Stimulated activated CD8-positive, alpha-beta memory T cell treated with anti-CD3 and anti-CD28 coated beads, Interleukin-2, amount 100 ng/mL, for 48 hours (primary cell): ENCODE results near the gene TBX1.

Source experiments
- DNase-seq, 2 donors: peaks; one replicate each; pipeline ENCODE4 v3.0.0-alpha.2; 2020; ENCODE audit warnings: low read depth in 2 of 2

Gene TBX1

DNA sequence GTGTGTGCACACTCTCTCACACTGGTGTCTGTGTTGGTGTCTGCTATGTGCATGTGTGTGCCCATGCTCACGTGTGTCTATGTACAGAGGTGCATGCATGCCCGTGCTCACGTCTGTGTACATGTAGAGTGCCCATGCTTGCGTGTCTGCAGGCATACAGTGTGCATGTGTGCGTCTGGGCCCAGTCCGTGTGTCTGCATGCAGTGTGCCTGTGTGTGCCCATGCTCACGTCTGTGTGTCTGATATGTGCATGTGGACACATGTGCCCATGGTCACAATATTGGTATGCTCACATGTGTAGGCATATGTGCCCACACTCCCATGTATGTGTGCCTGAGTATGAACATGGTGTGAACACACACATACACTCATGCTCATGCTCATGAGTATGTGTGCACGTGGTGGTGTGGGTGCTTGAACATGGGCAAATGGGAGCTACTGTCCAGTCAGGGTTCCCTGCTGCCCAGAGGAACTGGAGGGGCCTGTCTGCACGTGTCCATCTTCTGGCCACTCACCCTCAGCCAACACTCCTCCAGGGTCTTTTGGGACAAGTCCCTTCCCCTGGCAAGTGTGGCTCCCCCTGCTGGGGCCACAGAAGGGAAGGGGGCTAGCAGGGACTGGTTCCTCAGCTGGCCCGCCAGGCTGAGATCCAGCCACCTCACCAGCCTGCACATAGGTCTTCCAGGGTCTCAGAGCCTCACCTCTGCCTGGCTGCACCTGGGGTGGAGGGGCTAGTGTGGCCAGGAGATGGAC, 7.3 kb upstream of the TBX1 start:
- DNase-seq, result no peak

DNA sequence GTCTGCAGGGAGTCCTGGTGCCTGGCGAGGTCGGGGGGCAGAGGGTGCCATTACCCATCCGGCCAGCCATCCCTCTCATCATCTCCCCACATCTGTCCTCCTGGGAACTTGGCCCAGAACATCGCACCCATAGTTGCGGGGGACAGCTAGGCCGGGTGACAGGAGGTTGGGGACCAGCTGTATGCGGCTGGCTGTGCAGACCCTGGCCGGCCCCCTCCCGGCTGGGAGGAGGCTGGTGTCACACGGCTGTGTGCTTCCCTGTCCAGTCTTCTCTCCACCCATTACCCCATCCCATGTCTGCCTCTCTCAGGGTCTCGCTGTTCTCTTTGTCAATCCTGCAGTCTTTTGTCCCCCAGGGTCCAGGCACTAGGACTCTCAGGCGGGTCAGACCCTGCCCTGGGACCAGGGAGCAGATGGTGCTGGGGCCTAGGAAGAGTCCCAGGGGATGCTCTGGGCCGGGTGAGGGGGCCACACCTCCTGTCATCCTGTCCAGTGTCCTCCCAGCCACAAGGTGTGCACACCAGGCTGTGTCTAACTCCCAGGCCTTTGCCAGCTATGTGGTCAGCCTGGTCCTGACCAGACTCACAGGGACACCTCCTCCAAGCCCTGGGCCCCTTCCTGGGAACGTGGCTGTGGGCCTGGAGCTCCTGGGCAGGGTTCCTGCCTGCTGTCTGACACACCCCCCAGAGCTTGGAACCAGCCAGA, 6.4 kb upstream of the TBX1 start:
- no peak for DNase-seq

DNA sequence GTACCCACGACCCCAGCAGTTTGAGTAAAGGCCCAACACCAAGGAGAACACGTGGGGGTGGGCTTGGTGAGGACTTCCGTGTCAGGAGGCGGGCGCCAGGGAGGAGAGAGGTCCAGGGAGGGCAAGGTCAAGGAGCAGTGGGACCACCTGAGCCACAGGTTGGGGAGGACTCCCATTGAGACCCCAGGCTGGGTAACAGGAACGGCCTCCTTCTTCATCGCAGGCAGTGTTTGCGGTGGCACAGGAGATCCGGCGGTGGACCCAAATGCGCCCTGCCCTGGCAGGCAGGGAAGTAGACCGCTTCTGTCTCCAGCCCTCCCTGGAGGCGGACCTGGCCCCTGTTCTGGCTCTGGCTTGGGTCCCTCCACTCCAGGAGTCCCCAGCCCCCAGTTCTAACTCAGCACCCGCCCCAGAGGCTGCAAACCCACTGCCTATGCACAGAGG, 5.9 kb upstream of the TBX1 start:
- no peak for DNase-seq

DNA sequence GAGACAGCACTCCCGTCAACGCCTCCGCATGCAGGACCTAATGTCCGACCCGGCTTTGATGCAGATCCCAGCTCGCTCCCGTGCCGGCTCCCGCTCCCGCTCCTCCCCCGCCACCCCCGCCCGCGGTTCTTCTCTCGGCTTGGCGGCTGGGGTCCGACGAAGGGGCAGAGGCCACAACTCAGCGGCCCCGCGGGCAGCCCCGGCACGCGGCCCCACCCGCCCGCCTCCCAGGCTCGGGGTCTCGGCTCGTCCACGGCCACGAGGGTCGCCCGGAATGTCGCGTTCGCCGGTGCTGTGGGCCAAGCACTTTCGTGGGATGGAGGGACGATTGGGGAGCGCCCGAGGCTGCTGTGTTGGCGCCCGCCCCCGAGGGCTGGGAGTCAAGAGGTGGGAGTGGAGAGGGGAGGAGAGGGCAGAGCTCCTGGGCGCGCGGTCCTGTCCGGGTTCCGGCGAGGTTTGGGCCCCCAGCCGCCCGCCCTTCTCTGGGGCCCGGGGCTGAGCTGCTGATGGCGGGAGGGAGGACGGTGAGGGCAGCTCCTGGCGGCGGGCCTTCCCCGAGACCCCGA, 5.3 kb upstream of the TBX1 start:
- no peak for DNase-seq

DNA sequence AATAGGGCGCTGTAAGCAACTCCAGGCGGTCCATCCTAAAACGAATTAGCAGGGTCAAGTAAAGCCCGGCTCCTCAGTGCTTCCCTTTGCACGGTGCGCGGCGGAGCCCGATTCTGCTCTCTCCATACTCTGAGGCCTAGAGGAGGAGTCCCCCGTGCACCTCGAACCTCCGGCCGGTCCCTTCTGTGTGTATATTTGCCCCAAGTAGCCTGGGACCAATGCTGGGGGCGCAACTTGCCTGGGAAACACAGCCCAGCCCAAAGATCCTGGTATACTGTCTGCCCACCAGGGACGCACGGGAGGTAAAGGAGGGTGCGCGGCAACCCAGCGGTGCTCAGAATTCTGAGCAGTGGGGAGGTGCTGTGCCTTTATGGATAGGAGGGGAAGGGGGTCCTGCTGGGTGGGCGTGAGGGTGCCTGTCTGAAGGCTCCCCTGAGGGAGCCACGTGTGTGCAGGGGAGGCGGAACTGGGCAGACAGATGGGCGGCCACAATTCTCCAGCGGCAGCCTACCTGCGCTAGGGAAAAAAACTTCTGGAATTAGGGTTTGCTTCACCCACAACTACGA, 4.8 kb upstream of the TBX1 start:
- DNase-seq, result no peak

DNA sequence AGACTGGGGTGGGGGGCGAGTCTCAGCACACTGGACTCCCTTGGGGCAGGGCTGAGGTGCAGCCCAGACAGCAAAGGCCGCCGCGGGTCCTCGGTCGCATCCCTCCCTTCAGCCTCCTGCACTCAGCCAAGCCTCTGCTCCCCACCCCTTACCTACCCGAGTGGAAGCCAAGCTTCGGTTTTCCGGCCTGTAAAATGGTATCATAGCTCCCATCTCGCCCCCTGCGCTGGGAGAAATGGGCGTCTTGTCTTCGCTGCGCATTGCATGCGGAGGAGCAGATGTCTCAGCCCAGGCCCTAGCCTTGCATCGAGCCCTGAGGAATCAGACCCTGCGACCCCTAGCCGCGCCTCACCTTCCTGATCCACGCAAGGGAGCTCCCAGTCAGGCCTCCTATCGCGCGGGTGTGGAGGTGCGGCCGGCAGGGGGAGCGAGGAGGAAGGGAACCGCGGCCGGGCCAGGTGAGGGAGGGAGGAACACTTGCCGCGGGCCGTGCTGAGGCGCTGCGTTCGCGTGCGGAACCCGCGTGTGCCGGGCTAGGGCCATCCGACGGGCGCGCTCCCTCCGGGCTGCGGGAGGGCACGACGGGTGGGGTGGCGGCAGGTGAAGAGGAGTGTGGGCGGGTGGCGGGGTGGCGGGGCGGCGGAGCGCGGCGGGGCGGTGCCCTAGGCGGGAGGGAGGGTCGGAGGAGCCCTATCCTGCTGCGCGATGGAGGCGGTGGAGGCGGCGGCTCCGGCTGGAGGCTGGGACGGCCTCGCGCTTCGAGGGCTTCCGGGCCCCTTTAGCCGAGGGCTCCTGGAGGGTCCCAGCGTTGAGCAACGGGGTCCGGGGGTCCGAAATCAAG, 4.1 kb upstream of the TBX1 start:
- DNase-seq, result peak; percentile 37 to 40

DNA sequence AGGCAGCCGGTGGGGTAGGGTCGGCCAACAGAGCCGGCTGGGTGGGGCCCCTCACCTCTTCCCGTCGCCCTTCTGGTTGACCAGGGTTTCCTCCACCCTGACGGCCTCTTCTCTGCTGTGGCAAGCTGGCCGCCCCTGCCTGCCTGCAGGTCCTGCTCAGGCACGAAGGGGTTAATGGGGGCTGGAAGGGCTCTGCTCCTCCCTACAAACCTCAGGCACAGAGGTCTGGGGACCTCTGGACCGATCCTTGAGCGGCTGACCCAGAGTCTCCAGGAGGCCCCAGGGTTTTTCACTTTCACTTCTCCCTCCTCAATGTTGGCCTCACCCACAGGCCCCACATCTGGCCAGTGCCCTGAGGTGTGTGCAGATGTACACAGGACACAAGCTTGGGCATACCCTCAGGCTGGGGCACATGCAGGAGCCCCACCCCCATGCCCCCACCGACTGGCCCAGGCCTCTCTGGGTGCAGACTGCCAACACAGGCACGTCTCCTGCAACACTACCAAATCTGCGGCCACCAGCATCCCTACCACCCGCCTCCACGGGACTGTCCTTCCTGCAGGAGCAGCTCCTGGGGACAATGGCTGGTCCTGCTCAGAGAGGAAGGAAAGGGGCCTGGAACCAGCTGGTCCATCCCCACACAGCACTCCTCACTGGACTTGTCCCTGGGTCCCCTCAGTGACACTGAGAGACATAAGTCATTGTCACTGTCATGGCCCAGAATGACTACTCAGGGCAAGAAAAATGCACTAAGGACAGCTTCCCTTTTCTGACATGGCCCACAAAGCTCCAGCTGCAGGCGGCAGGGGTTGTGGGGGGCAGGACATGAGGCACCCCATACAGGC, 3.2 kb upstream of the TBX1 start:
- no peak for DNase-seq

DNA sequence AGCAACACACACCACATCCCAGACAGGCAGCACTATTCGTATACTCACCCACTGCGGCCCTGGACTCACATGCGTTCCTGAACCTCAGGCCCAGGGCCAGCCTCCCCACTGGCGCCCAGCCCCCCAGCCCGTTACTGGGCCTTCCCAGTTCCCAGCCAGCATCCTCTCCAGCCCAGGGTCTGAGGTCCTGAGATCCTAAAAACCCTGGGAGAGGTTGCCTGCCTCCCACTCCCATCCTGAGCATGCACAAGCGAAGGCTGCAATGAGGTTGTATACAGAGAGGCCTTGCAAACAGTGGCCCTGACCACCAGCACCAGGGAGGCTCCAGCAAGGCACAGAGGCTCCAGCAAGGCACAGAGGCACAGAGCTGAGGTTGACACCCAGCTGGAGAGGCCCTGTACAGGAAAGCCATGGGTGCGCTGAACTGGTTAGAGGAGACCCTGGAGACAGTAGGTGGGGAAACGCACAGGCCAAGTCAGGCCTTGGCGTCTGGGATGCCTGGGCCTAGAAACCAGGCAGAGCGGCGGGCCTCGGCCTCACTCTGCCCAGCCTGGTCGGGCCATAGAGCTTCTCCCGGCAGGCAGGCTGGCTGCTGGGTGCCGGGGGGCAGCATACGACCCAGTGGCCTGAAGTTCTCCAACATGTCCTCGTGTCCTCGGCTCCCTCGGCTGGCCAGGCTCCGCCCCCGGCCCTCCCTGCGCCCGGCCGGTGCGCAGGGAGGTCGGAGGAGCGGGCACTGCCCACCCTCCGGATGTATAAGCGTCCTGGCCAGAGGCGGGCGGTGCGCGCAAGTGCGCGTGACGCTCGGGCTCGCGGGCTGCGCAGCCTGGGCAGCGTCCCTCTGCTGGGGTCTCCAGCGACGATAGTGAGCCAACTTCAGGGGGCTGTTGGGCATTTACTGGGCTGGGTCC, 2.3 kb upstream of the TBX1 start:
- DNase-seq, result no peak

DNA sequence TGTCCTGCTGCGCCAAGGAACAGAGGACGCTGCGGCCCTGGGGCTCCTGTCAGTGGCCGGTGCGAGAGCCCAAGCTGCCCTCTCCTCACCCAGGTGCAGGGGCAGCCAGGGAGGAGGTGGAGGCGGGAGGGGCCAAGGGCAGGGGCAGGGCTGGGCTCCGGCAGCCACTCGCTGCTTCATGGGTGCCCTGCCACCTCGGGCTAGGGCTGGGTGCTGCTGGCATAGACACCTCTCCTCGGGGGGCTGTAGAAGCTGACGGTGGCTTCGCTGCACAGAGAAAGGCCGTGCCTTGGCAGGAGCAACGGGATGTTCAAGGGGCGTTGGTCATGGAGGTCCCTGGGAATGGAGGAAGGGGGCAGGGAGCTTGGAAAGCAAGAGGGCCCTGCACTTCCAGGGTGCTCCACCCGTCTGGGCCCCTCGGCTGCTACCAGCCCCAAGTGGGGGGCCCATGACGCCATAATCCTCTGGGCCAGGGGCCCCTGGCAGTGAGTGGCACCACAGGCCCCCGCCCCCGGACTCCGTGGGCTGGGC, 1.6 kb upstream of the TBX1 start:
- DNase-seq, result no peak

DNA sequence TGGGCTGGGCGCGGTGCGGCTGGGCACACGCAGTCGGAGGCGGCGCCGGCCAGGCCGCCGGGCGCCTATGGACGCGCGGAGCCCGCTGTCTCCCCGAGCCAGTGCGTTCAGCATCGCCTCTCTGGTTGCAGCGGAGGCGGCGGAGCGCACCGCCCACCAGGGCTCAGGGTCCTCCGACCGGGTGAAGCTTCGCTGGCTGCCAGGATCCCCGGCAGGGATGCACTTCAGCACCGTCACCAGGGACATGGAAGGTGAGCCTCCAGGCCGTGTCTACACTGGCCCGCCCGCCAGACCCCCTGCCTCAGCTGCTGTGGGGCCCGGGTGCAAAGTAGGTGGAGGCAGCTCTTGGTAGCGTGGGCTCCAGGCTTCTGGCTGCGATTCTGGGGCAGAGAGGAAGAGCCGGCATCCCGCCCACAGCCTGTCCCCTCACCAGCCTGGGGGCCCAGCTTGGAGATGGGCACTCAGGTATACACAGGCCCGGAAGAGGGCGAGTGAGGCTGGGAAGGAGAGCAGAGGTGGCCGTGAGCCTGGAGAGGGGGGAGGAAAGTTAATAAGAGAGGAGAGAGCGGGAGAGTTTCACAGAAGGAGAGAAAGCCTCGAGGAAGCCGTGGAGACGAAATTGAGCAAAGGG, 1.0 kb upstream of the TBX1 start:
- DNase-seq, result no peak

DNA sequence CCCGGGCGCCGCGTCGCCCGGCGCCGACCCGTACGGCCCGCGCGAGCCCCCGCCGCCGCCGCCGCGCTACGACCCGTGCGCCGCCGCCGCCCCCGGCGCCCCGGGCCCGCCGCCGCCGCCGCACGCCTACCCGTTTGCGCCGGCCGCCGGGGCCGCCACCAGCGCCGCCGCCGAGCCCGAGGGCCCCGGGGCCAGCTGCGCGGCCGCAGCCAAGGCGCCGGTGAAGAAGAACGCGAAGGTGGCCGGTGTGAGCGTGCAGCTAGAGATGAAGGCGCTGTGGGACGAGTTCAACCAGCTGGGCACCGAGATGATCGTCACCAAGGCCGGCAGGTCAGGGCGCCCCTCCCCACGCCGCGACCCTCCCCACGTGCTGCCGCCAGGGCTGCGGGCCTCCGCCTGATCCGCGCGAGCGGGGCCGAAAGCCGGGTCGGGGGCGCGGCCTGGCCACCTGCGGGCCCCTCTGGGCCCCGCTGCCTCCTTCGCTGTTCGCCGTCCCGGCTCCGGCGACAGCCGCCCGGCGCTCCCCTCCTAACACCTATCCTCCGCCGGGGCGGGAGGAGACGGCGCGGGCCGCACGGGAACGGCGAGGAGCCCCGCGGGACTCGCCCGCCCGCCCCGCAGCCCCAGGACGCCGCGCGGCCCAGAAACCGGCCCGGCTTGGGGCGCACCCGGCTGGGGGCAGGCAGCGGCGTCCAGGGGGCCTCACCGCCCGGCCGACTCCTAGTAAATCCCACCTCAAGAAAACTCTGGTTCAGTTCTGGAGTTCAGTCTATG, 560 bp downstream of the TBX1 start:
- DNase-seq, result no peak

DNA sequence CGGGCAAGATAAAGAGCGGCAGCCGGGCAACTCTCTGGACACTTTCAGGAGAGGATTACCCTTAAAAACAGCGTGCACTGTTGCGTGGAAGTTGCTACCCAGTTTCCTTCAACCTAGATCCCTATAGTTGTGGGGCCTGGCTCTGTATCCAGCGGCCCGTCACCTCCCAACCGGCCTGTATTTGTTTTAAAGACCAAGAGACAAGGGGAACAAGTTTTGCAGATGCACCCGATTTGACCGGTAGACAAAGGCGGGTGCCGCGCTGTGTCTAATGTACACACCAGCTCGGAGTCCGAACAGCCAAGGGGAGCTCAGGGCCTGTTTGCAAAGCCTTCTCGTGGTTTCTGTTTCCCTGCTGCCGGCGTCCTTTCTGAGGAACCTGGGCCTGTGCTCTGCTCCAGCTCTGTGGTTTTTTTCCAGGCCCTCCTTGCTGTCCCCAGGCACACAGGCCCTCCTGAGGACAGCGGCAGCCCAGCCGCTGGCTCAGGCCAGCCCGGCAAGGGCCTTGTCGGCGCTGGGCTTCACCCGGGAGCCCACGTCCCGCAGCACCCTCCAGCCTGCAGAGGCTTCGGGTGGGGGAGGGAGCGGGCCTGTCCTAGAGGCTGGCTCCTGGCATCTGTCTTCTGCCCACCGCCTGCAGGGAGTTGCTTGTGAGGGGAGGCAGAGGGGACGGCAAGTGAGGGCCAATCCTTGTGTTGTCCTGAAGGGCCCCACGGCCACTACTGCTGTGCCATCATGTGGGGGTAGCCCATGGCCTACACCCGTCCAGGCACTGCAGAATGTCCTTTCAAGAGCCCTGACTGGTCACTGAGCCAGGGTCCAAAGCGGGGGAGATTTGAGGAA, 1.4 kb downstream of the TBX1 start:
- no peak for DNase-seq

DNA sequence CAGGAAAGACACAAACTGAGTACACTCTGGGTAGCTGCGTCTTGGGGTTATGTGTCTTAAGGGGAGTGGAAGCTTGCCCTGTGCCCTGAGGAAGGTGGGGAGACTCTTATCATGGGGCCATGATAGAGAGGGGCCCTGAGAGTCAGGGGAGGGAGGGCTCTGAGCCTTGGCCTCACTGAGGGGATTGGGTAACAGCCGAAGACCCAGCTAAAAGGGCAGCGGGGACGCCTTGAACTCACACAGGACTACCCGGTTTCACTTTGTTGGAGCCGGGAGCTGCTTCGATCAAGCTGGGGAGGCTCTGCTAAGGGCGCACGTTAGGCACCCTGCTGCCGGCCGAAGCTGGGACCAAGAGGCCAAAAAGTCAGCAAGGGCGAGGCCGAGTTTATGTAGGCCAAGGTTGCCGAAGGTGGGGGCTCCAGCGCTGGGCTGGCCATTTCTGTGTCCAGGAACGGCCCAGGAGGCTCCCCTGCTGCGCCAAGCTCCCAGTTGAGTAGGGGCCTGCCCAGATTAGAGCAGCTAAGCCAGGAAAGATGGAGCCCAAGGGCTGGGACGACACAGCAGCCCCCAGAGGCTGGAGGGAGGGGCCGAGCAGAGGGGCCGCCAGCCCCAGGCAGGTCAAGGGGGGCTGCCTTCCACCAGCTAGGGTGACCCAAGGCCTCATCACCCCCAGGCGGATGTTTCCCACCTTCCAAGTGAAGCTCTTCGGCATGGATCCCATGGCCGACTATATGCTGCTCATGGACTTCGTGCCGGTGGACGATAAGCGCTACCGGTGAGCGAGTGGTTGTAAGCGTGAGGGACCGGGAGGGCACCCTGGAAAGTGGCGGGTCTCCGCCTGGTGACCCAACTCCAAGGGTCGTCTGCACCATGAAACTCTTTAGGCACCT, 2.2 kb downstream of the TBX1 start:
- DNase-seq, result no peak

DNA sequence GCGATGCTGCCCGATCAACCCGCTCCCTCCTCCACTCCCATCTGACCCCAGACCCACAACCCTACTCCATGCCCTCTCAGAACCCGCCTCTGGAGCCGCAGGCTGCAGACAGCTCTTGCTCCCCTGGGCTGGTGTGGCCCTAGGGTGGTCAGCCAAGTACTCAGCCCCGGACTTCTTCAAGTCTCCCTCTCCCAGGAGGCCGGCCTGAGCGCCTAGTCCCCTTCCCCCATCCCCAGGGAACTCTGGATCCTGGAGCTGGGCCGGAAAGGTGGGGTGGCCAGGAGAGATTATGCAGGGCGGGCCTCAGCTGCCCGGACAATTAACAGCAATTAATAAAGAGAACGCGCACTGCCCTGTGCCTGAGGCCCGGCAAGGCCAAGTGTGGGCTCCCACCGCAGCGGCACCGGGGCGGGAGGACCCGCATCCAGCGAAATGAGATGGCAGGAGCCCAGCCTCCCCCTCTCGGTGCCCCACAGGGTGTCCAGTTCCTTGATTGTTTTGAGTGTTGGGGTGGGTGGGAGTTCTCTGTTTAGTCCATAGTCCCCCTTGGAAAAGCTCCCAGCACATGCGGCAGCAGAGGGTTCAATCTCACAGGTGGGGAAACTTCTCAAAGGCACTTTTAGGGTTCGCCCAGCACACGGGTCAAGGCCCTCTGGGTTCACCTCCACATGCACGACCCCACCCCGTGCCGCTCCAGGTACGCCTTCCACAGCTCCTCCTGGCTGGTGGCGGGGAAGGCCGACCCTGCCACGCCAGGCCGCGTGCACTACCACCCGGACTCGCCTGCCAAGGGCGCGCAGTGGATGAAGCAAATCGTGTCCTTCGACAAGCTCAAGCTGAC, 3.1 kb downstream of the TBX1 start:
- DNase-seq, result no peak

DNA sequence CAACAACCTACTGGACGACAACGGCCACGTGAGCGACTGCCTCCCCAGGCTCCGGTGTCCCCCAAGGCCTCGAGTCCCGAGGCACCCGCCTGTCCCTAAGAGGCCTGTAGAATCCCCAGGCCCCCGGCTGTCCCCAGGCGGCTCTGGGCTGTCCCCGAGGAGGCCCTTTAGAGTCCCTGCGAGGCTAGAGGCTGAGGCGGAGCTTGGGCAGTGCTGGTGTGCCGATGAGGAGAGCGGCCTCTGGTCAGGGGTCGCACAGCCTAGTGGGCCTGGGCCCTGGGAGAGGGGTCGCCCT, 3.7 kb downstream of the TBX1 start:
- DNase-seq, result no peak
